H1 (cell line): ENCODE results near the gene SASS6. TPM values are rescaled to one million over a fixed set of nuclear protein-coding genes. Genes with fewer than 3 reads are reported as not detected.

Source experiments
- CTCF ChIA-PET: fragments of 300-600 bp; sonication (Branson Sonifier 250); formaldehyde crosslinking; loops from one replicate; lab custom pipeline; 2021; ENCODE audit not compliant: partially characterized antibody; lab: Charles Lee
- POLR2A ChIA-PET: fragments of 300-600 bp; sonication (Branson Sonifier 250); formaldehyde crosslinking; loops from one replicate; lab custom pipeline; 2021; ENCODE audit warnings: inconsistent platforms; ENCODE audit not compliant: partially characterized antibody; lab: Charles Lee
- DNase-seq, 2 experiments: peaks; one replicate each; pipeline versions ENCODE4 v3.0.0 to v3.0.0-alpha.2; 2010 to 2022; ENCODE audit warnings: low spot score in 2 of 2, low read depth in 1 of 2, mixed read lengths in 1 of 2
- FAIRE-seq: peaks from 2 replicates; lab custom pipeline; 2011; peaks lifted over from hg19 to GRCh38; lab: Jason Lieb, UNC
- H2AFZ ChIP-seq: 2 replicates; pipeline ENCODE4 v1.8.1; 2012; ENCODE audit warnings: low read length, inconsistent platforms
- H2AK5ac ChIP-seq: 2 replicates; pipeline ENCODE4 v1.6.1; 2013; ENCODE audit warnings: low read depth, low read length
- H2BK120ac ChIP-seq: replicated peaks from 2 replicates; pipeline ENCODE3; 2013; ENCODE audit warnings: low read depth, low read length, inconsistent platforms
- H2BK12ac ChIP-seq: 2 replicates; pipeline ENCODE4 v1.6.1; 2013; ENCODE audit warnings: low read depth, low read length
- H2BK15ac ChIP-seq: 2 replicates; pipeline ENCODE4 v1.6.1; 2013; ENCODE audit warnings: low read length
- H2BK20ac ChIP-seq: 2 replicates; pipeline ENCODE4 v1.6.1; 2013; ENCODE audit warnings: low read length
- H2BK5ac ChIP-seq: 2 replicates; pipeline ENCODE4 v1.6.1; 2013; ENCODE audit warnings: low read depth, low read length
- H3K14ac ChIP-seq: 2 replicates; pipeline ENCODE4 v1.6.1; 2013; ENCODE audit warnings: inconsistent platforms; ENCODE audit not compliant: insufficient read length
- H3K18ac ChIP-seq: 2 replicates; pipeline ENCODE4 v1.6.1; 2013; ENCODE audit warnings: low read length; ENCODE audit errors: extremely low read depth
- H3K23ac ChIP-seq: 2 replicates; pipeline ENCODE4 v1.6.1; 2013; ENCODE audit warnings: inconsistent platforms; ENCODE audit not compliant: insufficient read length
- H3K23me2 ChIP-seq: 2 replicates; pipeline ENCODE4 v1.6.1; 2013; ENCODE audit warnings: low read depth, low read length
- H3K27ac ChIP-seq: 2 replicates; pipeline ENCODE4 v1.6.1; 2011; ENCODE audit warnings: low read depth, low read length, inconsistent platforms
- H3K27me3 ChIP-seq, 4 experiments: replicated peaks in 1 of 4; 1 replicate in 1 of 4; 2 replicates in 3 of 4; pipeline versions ENCODE4 v1.6.1 to v1.8.1; 2011 to 2013; ENCODE audit warnings: low read length in 3 of 4, mild to moderate bottlenecking in 3 of 4, inconsistent platforms in 2 of 4, mixed read lengths in 2 of 4, moderate library complexity in 1 of 4; ENCODE audit not compliant: control insufficient read depth in 3 of 4, insufficient read depth in 3 of 4; ENCODE audit errors: extremely low read depth in 1 of 4
- H3K36me3 ChIP-seq, 4 experiments: 2 replicates each; pipeline versions ENCODE4 v1.6.1 to v1.8.1; 2011 to 2013; ENCODE audit warnings: mild to moderate bottlenecking in 4 of 4, low read length in 3 of 4, moderate library complexity in 2 of 4, control low read depth in 1 of 4, inconsistent platforms in 1 of 4; ENCODE audit not compliant: insufficient read depth in 4 of 4, control insufficient read depth in 2 of 4
- H3K4ac ChIP-seq: replicated peaks from 2 replicates; pipeline ENCODE3; 2013; ENCODE audit warnings: low read length, low read depth, mixed read lengths, inconsistent platforms; ENCODE audit not compliant: insufficient read length
- H3K4me1 ChIP-seq, 4 experiments: replicated peaks in 1 of 4; 1 replicate in 1 of 4; 2 replicates in 3 of 4; pipeline versions ENCODE4 v1.6.1 to v1.8.1; 2011 to 2013; ENCODE audit warnings: low read length in 3 of 4, inconsistent platforms in 2 of 4, mixed read lengths in 1 of 4; ENCODE audit not compliant: insufficient read depth in 4 of 4, control insufficient read depth in 3 of 4
- H3K4me2 ChIP-seq, 2 experiments: 2 replicates each; pipeline versions ENCODE4 v1.6.1 to v1.8.1; 2011 to 2013; ENCODE audit warnings: low read depth in 2 of 2, low read length in 2 of 2, control low read depth in 1 of 2, inconsistent platforms in 1 of 2, mild to moderate bottlenecking in 1 of 2; ENCODE audit not compliant: insufficient read depth in 1 of 2
- H3K4me3 ChIP-seq, 4 experiments: fragments of 200-600, 300-600 bp in 1 of 4; sonication (generic), shearing (Covaris generic), sonication (Bioruptor Twin) in 1 of 4; 2 replicates each; pipeline versions ENCODE4 v1.5.1 to v1.8.1; 2011 to 2016; ENCODE audit warnings: low read length in 4 of 4, low read depth in 3 of 4, control low read depth in 2 of 4, inconsistent platforms in 2 of 4, mild to moderate bottlenecking in 2 of 4, mixed read lengths in 1 of 4, moderate library complexity in 1 of 4; ENCODE audit not compliant: insufficient read depth in 2 of 4; ENCODE audit errors: extremely low read depth in 1 of 4
- H3K56ac ChIP-seq: replicated peaks from 2 replicates; pipeline ENCODE3; 2013; ENCODE audit warnings: low read depth, mild to moderate bottlenecking, mixed read lengths, low read length, inconsistent platforms; ENCODE audit not compliant: insufficient read length
- H3K79me1 ChIP-seq: 2 replicates; pipeline ENCODE4 v1.6.1; 2013; ENCODE audit warnings: low read depth, low read length, control low read depth
- H3K79me2 ChIP-seq, 2 experiments: 2 replicates each; pipeline versions ENCODE4 v1.6.1 to v1.8.1; 2012 to 2013; ENCODE audit warnings: low read length in 2 of 2, mild to moderate bottlenecking in 2 of 2, inconsistent platforms in 1 of 2; ENCODE audit not compliant: insufficient read depth in 2 of 2, control insufficient read depth in 1 of 2
- H3K9ac ChIP-seq, 4 experiments: replicated peaks in 1 of 4; 1 replicate in 1 of 4; 2 replicates in 3 of 4; pipeline versions ENCODE4 v1.6.1 to v1.8.1; 2011 to 2013; ENCODE audit warnings: low read depth in 3 of 4, low read length in 3 of 4, control low read depth in 2 of 4, mild to moderate bottlenecking in 2 of 4, moderate library complexity in 2 of 4, inconsistent platforms in 1 of 4; ENCODE audit errors: extremely low read depth in 1 of 4
- H3K9me3 ChIP-seq, 2 experiments: 2 replicates each; pipeline versions ENCODE4 v1.6.1 to v1.8.1; 2012 to 2013; ENCODE audit warnings: mild to moderate bottlenecking in 2 of 2, moderate library complexity in 2 of 2, control low read depth in 1 of 2, inconsistent platforms in 1 of 2, low read depth in 1 of 2, low read length in 1 of 2, mixed read lengths in 1 of 2; ENCODE audit not compliant: insufficient read depth in 2 of 2
- H4K20me1 ChIP-seq, 2 experiments: replicated peaks in 1 of 2; 2 replicates each; pipeline versions ENCODE3 to v1.8.1; 2011 to 2013; ENCODE audit warnings: inconsistent platforms in 2 of 2, low read length in 2 of 2, mild to moderate bottlenecking in 1 of 2; ENCODE audit not compliant: insufficient read depth in 2 of 2, control insufficient read depth in 1 of 2
- H4K5ac ChIP-seq: 2 replicates; pipeline ENCODE4 v1.6.1; 2013; ENCODE audit warnings: low read length, low read depth, mixed read lengths, inconsistent platforms; ENCODE audit not compliant: insufficient read length
- H4K8ac ChIP-seq: 2 replicates; pipeline ENCODE4 v1.8.0; 2013; ENCODE audit warnings: mild to moderate bottlenecking, moderate library complexity, low read length, inconsistent platforms; ENCODE audit not compliant: insufficient read depth; ENCODE audit errors: extremely low read depth
- H4K91ac ChIP-seq: replicated peaks from 2 replicates; pipeline ENCODE3; 2013; ENCODE audit warnings: low read length, mixed read lengths, inconsistent platforms; ENCODE audit not compliant: insufficient read length
- BCL11A ChIP-seq, 2 experiments: IDR thresholded peaks; one replicate each; pipeline ENCODE4 v1.6.1; 2011; ENCODE audit warnings: low read depth in 2 of 2, low read length in 2 of 2, mild to moderate bottlenecking in 2 of 2
- EGR1 ChIP-seq: IDR thresholded peaks from 2 replicates; pipeline ENCODE4 v1.6.1; 2011; ENCODE audit warnings: low read depth, low read length, borderline replicate concordance
- EP300 ChIP-seq, 2 experiments: IDR thresholded peaks; 1 replicate in 1 of 2; 2 replicates in 1 of 2; pipeline ENCODE4 v1.6.1; 2011 to 2012; ENCODE audit warnings: low read depth in 2 of 2, low read length in 2 of 2, mild to moderate bottlenecking in 2 of 2, borderline replicate concordance in 1 of 2, inconsistent platforms in 1 of 2, moderate library complexity in 1 of 2
- PHF8 ChIP-seq: fragments of 200-600 bp; sonication (generic); conservative IDR thresholded peaks from 2 replicates; pipeline ENCODE4 v1.7.1; 2012; ENCODE audit warnings: low read depth, mild to moderate bottlenecking, inconsistent platforms, low read length, moderate library complexity
- SAP30 ChIP-seq: fragments of 300-600 bp; sonication (generic); IDR thresholded peaks from 2 replicates; pipeline ENCODE4 v1.7.1; 2012; ENCODE audit warnings: low read length, moderate library complexity, mild to moderate bottlenecking, inconsistent platforms; ENCODE audit not compliant: insufficient read depth, insufficient replicate concordance
- SIN3A ChIP-seq, 2 experiments: IDR thresholded peaks in 1 of 2; conservative IDR thresholded peaks in 1 of 2; 2 replicates each; pipeline ENCODE4 v1.6.1; 2011 to 2012; ENCODE audit warnings: low read length in 2 of 2, improper control_type of control experiment in 1 of 2, low read depth in 1 of 2, mild to moderate bottlenecking in 1 of 2
- SP4 ChIP-seq: IDR thresholded peaks from 2 replicates; pipeline ENCODE4 v1.6.1; 2012; ENCODE audit warnings: low read length, inconsistent platforms
- SRF ChIP-seq: IDR thresholded peaks from 2 replicates; pipeline ENCODE4 v1.6.1; 2011; ENCODE audit warnings: mild to moderate bottlenecking, low read depth, low read length, moderate library complexity
- TAF1 ChIP-seq: IDR thresholded peaks from 2 replicates; pipeline ENCODE4 v1.6.1; 2011; ENCODE audit warnings: mild to moderate bottlenecking, low read depth, low read length
- TEAD4 ChIP-seq: IDR thresholded peaks from 2 replicates; pipeline ENCODE4 v1.6.1; 2012; ENCODE audit warnings: low read depth, low read length, inconsistent platforms, mixed read lengths
- WGBS, 2 experiments: shearing (Covaris generic) in 1 of 2; methylation state at CpG; one replicate each; pipeline versions ENCODE4 v1.1.6 to v1.1.7; 2013 to 2015; ENCODE audit warnings: low lambda C conversion rate in 2 of 2, mixed read lengths in 2 of 2, inconsistent platforms in 1 of 2, low coverage in 1 of 2, missing lambda C conversion rate in 1 of 2; ENCODE audit not compliant: insufficient replicate concordance in 2 of 2, insufficient coverage in 1 of 2, insufficient read length in 1 of 2; ENCODE audit errors: extremely low coverage in 1 of 2, missing lambda C conversion rate in 1 of 2; 5-methylcytosine and 5-hydroxymethylcytosine counted together
- polyA plus RNA-seq, 7 experiments: library from polyadenylated mRNA; depleted of rRNA in 3 of 7; stranded (reverse) in 5 of 7; unstranded in 2 of 7; fragments of >200 nt in 5 of 7; fragments of 200-250 nt in 2 of 7; gene quantifications; 1 replicate in 5 of 7; 2 replicates in 1 of 7; 4 replicates in 1 of 7; pipeline versions ENCODE4 v1.2.1 to v1.2.3, GENCODE V29; 2011 to 2013; ENCODE audit warnings: missing spikeins in 2 of 7, mixed read lengths in 2 of 7
- total RNA-seq: library from RNA; stranded (reverse); fragmentation: NEBNext Ultra II Directional; extraction: Animal tissue kit (Norgen Biotek cat#: 25700); gene quantifications from 2 replicates; pipeline ENCODE4 v1.2.1, GENCODE V29; 2021

Gene SASS6
- total and polyA plus RNA-seq, 2 of the 8 experiments (the other 6 are each of a cell fraction or from before 2014, with no cell fraction given) = 1.2 to 13.8 TPM

DNA sequence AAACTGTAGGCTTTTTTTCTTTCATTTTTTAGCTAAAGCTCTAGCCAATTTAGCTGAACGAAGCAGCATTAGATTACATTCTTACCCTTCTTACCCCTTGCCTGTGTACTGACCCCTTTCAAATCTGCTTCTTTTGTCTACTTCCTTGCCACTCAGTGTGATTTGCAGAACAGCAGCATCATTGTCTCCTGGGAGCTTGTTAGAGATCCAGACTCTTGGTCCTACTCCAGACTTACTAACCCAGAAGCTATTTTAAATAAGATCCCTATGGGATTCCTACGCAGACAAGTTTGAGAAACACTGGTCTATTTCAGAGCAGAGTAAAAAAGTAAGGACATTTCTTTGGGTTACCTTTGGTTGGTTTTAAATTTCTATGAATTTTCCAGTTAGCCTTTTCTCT lies 31.5 kb upstream of the SASS6 start:
- no peaks in the 10 kb centered on the region for H3K36me3 ChIP-seq
- H3K27me3 ChIP-seq = no peaks in the 10 kb centered on the region
- CTCF ChIA-PET = no interaction called here
- no peak overlapping the region for H3K14ac ChIP-seq
- H2BK20ac ChIP-seq = no peak overlapping the region
- H2AK5ac ChIP-seq = no peak overlapping the region
- DNase-seq (no peak), FAIRE-seq (no peak)
- no peak overlapping the region for H2BK120ac ChIP-seq
- H3K9ac ChIP-seq = no peak overlapping the region
- no peaks in the 10 kb centered on the region for H3K79me2 ChIP-seq
- no peak overlapping the region for H3K23ac ChIP-seq
- H4K8ac ChIP-seq = no peak overlapping the region
- no peak overlapping the region for H4K5ac ChIP-seq
- H2BK12ac ChIP-seq = no peak overlapping the region
- no peaks in the 10 kb centered on the region for H3K9me3 ChIP-seq
- POLR2A ChIA-PET = no interaction called here
- H4K91ac ChIP-seq = no peak overlapping the region
- H3K4me2 ChIP-seq = no peak overlapping the region
- H3K4me3 ChIP-seq = no peak overlapping the region
- no peaks in the 10 kb centered on the region for H3K79me1 ChIP-seq
- no peaks in the 10 kb centered on the region for H4K20me1 ChIP-seq
- WGBS, 2 experiments = 75% methylated on average over 2 of the region's 2 CpGs; no CpG with 5 or more reads in 1 of the 2 experiments
- TF ChIP-seq EGR1 = no peak
- TF ChIP-seq EP300 (IDR thresholded peaks at IDR 0.05; ENCODE audit: borderline replicate concordance in 1 of 2, low read depth in 2 of 2, low read length in 2 of 2) = no peak
- TF ChIP-seq TAF1 = no peak
- no peak for TF ChIP-seq BCL11A (IDR thresholded peaks at IDR 0.05; ENCODE audit: low read depth in 2 of 2, low read length in 2 of 2)
- TF ChIP-seq SP4 = no peak
- TF ChIP-seq TEAD4 = no peak
- TF ChIP-seq SAP30 = no peak
- TF ChIP-seq PHF8 = no peak
- TF ChIP-seq SRF = no peak
- TF ChIP-seq SIN3A (conservative IDR thresholded peaks at IDR 0.05 in 1 of 2, IDR thresholded peaks at IDR 0.05 in 1 of 2; ENCODE audit: low read depth in 1 of 2, low read length in 2 of 2) = no peak
- H3K4ac ChIP-seq = no peak overlapping the region
- no peak overlapping the region for H3K18ac ChIP-seq
- no peak overlapping the region for H3K56ac ChIP-seq
- no peaks in the 10 kb centered on the region for H3K23me2 ChIP-seq
- no peak overlapping the region for H2BK15ac ChIP-seq
- no peak overlapping the region for H3K27ac ChIP-seq
- no peak overlapping the region; the same call in 1 of the 2 replicates for H2AFZ ChIP-seq
- H2BK5ac ChIP-seq = no peak overlapping the region
- H3K4me1 ChIP-seq = no peaks in the 10 kb centered on the region
